Liver (tissue), 9 donors: ENCODE data around the gene SIPA1L3. TPM values are rescaled to one million over a fixed set of nuclear protein-coding genes. Genes with fewer than 3 reads are reported as not detected.

Source experiments
- DNase-seq: peaks from one replicate; pipeline ENCODE4 v3.0.0-alpha.2; 2017; ENCODE audit warnings: low spot score
- H3K27ac ChIP-seq, 2 donors: one replicate each; pipeline ENCODE4 v1.7.0; 2013; ENCODE audit warnings: inconsistent platforms in 2 of 2, low read length in 2 of 2, control low read depth in 1 of 2, low read depth in 1 of 2, mild to moderate bottlenecking in 1 of 2
- H3K27me3 ChIP-seq, 4 donors: one replicate each; pipeline versions ENCODE4 v1.6.1 to v1.7.0; 2013; ENCODE audit warnings: low read length in 3 of 4, inconsistent platforms in 1 of 4, mild to moderate bottlenecking in 1 of 4, moderate library complexity in 1 of 4; ENCODE audit not compliant: control insufficient read depth in 4 of 4, insufficient read depth in 4 of 4
- H3K36me3 ChIP-seq, 4 donors: one replicate each; pipeline versions ENCODE4 v1.6.1 to v1.7.0; 2013; ENCODE audit warnings: low read length in 3 of 4, mild to moderate bottlenecking in 3 of 4, low read depth in 1 of 4, moderate library complexity in 1 of 4; ENCODE audit not compliant: control insufficient read depth in 4 of 4, insufficient read depth in 3 of 4
- H3K4me1 ChIP-seq, 4 donors: one replicate each; pipeline versions ENCODE4 v1.6.1 to v1.7.0; 2013; ENCODE audit warnings: low read length in 3 of 4, mild to moderate bottlenecking in 3 of 4, moderate library complexity in 1 of 4; ENCODE audit not compliant: control insufficient read depth in 4 of 4, insufficient read depth in 4 of 4
- H3K4me3 ChIP-seq, 3 donors: one replicate each; pipeline versions ENCODE4 v1.6.1 to v1.7.0; 2013; ENCODE audit warnings: low read length in 3 of 3, control low read depth in 1 of 3, low read depth in 1 of 3, mild to moderate bottlenecking in 1 of 3
- H3K9ac ChIP-seq, 2 donors: one replicate each; pipeline ENCODE4 v1.7.0; 2013; ENCODE audit warnings: low read length in 2 of 2, mild to moderate bottlenecking in 2 of 2, moderate library complexity in 2 of 2, control low read depth in 1 of 2, low read depth in 1 of 2
- H3K9me3 ChIP-seq, 4 donors: one replicate each; pipeline versions ENCODE4 v1.6.1 to v1.7.0; 2013; ENCODE audit warnings: low read length in 3 of 4; ENCODE audit not compliant: control insufficient read depth in 4 of 4
- CTCF ChIP-seq: fragments of 150-350 bp; IDR thresholded peaks from 2 replicates; pipeline ENCODE4 v1.5.1; 2017; ENCODE audit warnings: improper control_type of control experiment, low read depth, low read length; ENCODE audit not compliant: missing input control
- FOXA1 ChIP-seq: IDR thresholded peaks from 2 replicates; pipeline ENCODE4 v1.6.1; 2016; ENCODE audit warnings: antibody characterized with exemption
- FOXA2 ChIP-seq: IDR thresholded peaks from 2 replicates; pipeline ENCODE4 v1.6.1; 2016; ENCODE audit warnings: antibody characterized with exemption
- GABPA ChIP-seq, 2 donors: IDR thresholded peaks in 1 of 2; conservative IDR thresholded peaks in 1 of 2; 2 replicates each; pipeline ENCODE4 v1.6.1; 2016; ENCODE audit warnings: antibody characterized with exemption in 2 of 2, mild to moderate bottlenecking in 1 of 2, moderate library complexity in 1 of 2
- HNF4A ChIP-seq, 2 donors: conservative IDR thresholded peaks; 2 replicates each; pipeline ENCODE4 v1.6.1; 2016; ENCODE audit warnings: antibody characterized with exemption in 2 of 2, mild to moderate bottlenecking in 2 of 2
- HNF4G ChIP-seq: IDR thresholded peaks from 2 replicates; pipeline ENCODE4 v1.6.1; 2016; ENCODE audit warnings: antibody characterized with exemption
- JUND ChIP-seq, 2 donors: IDR thresholded peaks; 2 replicates each; pipeline ENCODE4 v1.6.1; 2016; ENCODE audit warnings: antibody characterized with exemption in 2 of 2
- MAX ChIP-seq: IDR thresholded peaks from 2 replicates; pipeline ENCODE4 v1.6.1; 2016; ENCODE audit warnings: antibody characterized with exemption
- NR2F2 ChIP-seq: IDR thresholded peaks from 2 replicates; pipeline ENCODE4 v1.6.1; 2016; ENCODE audit warnings: antibody characterized with exemption
- REST ChIP-seq: IDR thresholded peaks from 2 replicates; pipeline ENCODE4 v1.6.1; 2016; ENCODE audit warnings: antibody characterized with exemption, mild to moderate bottlenecking
- SP1 ChIP-seq: IDR thresholded peaks from 2 replicates; pipeline ENCODE4 v1.6.1; 2018; ENCODE audit warnings: antibody characterized with exemption, mild to moderate bottlenecking
- TAF1 ChIP-seq: conservative IDR thresholded peaks from 2 replicates; pipeline ENCODE4 v1.6.1; 2016; ENCODE audit warnings: antibody characterized with exemption, mild to moderate bottlenecking
- YY1 ChIP-seq: IDR thresholded peaks from 2 replicates; pipeline ENCODE4 v1.6.1; 2016; ENCODE audit warnings: antibody characterized with exemption, mild to moderate bottlenecking
- ZBTB33 ChIP-seq: IDR thresholded peaks from 2 replicates; pipeline ENCODE4 v1.6.1; 2016; ENCODE audit warnings: antibody characterized with exemption
- WGBS: extraction: QIAGEN DNeasy Blood & Tissue Kit; methylation state at CpG from one replicate; pipeline ENCODE4 v1.1.7; 2013; 5-methylcytosine and 5-hydroxymethylcytosine counted together
- polyA plus RNA-seq, 2 donors: library from polyadenylated mRNA; stranded (reverse) in 1 of 2; unstranded in 1 of 2; fragments of 200-250 nt in 1 of 2; fragments of >200 nt in 1 of 2; fragmentation: Nextera tagmentation in 1 of 2; extraction: Ambion mirVana in 1 of 2; gene quantifications; one replicate each; pipeline versions ENCODE4 v1.2.1 to v1.2.3, GENCODE V29; 2013 to 2015
- total RNA-seq, 2 donors: library from RNA; depleted of rRNA; stranded (reverse); fragments of >200 nt; gene quantifications; one replicate each; pipeline ENCODE4 v1.2.3, GENCODE V29; 2014
- donor health status: healthy.
- donor health status: healthy.
- donor health status: healthy.
- donor health status: healthy.
- donor health status: healthy.

Gene SIPA1L3
- total and polyA plus RNA-seq, 4 donors = 2.4 to 10.0 (median 4.4) TPM

- Histone ChIP-seq H3K36me3 (peaks cover 0 to 19% (median 4%) of the 10 kb centered on the region in 4 donors), H3K4me3 (no peak overlapping the region), H3K9ac (no peak overlapping the region), H3K4me1 (peaks cover 0 to 3% (median 0%) of the 10 kb centered on the region in 4 donors), H3K9me3 (no peaks in the 10 kb centered on the region), H3K27me3 (peaks cover 0 to 4% (median 0%) of the 10 kb centered on the region in 4 donors), H3K27ac (no peak overlapping the region)
- no peak for DNase-seq
- 96% methylated on average over 16 of the region's 16 CpGs for whole genome bisulfite sequencing
- TF ChIP-seq GABPA (IDR thresholded peaks at IDR 0.05 in 1 of 2, conservative IDR thresholded peaks at IDR 0.05 in 1 of 2) (no peak), ZBTB33 (no peak), CTCF (no peak), MAX (no peak), JUND (IDR thresholded peaks at IDR 0.05) (no peak)
Measured at GRCh38 chr19:38206928-38207327, 299.9 kb downstream of the SIPA1L3 start.

GRCh38 chr19:38207543-38207942, 300.5 kb downstream of the SIPA1L3 start:
- no peak overlapping the region for H3K9ac ChIP-seq
- peaks cover 0 to 18% (median 4%) of the 10 kb centered on the region in 4 donors for H3K36me3 ChIP-seq
- DNase-seq = no peak
- H3K9me3 ChIP-seq = no peaks in the 10 kb centered on the region
- 83% methylated on average over 12 of the region's 12 CpGs for WGBS
- H3K4me1 ChIP-seq = peaks cover 0 to 3% (median 0%) of the 10 kb centered on the region in 4 donors
- no peak overlapping the region for H3K4me3 ChIP-seq
- H3K27ac ChIP-seq = no peak overlapping the region
- H3K27me3 ChIP-seq = peaks cover 0 to 4% (median 0%) of the 10 kb centered on the region in 4 donors
- TF ChIP-seq CTCF (no peak), YY1 (no peak)

- peaks cover 0 to 3% (median 0%) of the 10 kb centered on the region in 4 donors for H3K4me1 ChIP-seq
- no peak overlapping the region for H3K27ac ChIP-seq
- H3K4me3 ChIP-seq = no peak overlapping the region
- no peak overlapping the region for H3K9ac ChIP-seq
- DNase-seq = no peak
- no peaks in the 10 kb centered on the region for H3K9me3 ChIP-seq
- 94% methylated on average over 3 of the region's 3 CpGs for WGBS
- peaks cover 0 to 4% (median 0%) of the 10 kb centered on the region in 4 donors for H3K27me3 ChIP-seq
- H3K36me3 ChIP-seq = peaks cover 0 to 15% (median 4%) of the 10 kb centered on the region in 4 donors
- no peak for TF ChIP-seq HNF4A (conservative IDR thresholded peaks at IDR 0.05)
- no peak for TF ChIP-seq GABPA (IDR thresholded peaks at IDR 0.05 in 1 of 2, conservative IDR thresholded peaks at IDR 0.05 in 1 of 2)
- no peak for TF ChIP-seq TAF1
- TF ChIP-seq NR2F2 = no peak
- no peak for TF ChIP-seq MAX
- TF ChIP-seq FOXA2 = no peak
- no peak for TF ChIP-seq FOXA1
- no peak for TF ChIP-seq HNF4G
- TF ChIP-seq ZBTB33 = no peak
- TF ChIP-seq REST = no peak
- no peak for TF ChIP-seq SP1
- TF ChIP-seq YY1 = no peak
Measured at GRCh38 chr19:38208571-38208970, 301.6 kb downstream of the SIPA1L3 start.
